ENCODE results near the gene TSHR. TPM values are rescaled to one million over a fixed set of nuclear protein-coding genes. Genes with fewer than 3 reads are reported as not detected.
A peak's percentile ranks its signal among the peaks of the same experiment; 100 is the strongest.
"Not testable (repeated sequence)": the region's sequence is repeated elsewhere in the genome, so short reads cannot be mapped to it uniquely, and the experiment has no call there.

Gene TSHR
- total RNA-seq, 1 donor from 2014 or later: under 0.01 TPM

DNA sequence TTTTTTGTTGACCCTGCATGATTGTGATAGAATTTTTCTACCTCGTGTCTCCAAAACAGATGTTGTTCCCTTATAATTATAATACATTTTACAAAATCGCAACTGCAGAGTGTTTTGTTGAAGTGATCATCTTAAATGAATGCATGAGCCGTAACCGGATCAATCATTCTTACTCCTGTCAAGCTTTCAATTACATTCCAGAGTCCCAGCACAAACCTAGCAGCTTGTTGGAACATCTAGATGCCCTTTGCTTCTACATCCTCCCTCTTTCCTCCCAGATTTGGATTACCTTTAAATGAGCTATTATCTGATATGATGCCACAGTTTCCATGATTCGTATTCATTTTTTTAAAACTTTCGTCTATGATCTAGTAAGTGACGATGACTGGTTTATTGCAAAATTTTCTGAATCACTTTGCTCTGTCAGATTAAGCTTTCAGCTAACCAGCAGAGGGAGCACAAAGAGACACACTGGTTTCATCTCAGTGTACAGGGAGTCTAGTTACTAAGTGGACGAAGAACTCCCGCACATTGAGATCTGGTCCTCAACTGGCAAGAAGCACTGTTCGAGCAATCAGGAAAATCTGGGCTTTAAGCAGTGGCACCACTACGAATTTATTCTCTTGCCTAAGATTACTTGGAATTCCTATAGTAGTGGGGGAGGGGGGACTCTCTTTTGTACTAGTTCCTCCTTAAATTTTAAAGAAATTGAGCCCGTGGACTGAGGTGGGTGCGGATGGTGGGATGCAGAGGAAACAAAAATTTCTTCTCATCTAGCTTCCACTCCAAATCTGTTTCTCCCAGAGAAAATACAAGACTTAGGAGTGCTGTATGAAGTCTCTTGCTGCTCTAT, 40.9 kb downstream of the TSHR start:
- DNase-seq: peak; percentile 10

DNA sequence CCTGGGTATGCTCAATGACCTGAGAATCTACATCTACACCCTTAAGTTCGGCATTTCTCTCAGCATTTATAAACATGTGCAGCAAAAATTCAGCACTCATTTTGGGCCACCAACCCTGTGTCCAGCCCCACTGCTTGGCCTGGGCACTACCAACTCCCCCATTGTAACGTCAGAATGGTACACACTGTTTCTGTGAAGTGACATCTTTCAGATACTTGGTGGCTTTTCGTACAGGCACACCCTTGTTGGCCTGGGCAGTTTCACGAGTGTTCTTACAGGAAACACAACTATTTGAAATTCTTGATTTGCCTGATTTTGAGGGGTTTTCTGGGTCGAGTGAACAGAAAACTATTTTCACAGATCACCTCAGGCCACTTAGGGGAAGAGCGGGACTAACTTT, 46.0 kb downstream of the TSHR start:
- DNase-seq: no peak

DNA sequence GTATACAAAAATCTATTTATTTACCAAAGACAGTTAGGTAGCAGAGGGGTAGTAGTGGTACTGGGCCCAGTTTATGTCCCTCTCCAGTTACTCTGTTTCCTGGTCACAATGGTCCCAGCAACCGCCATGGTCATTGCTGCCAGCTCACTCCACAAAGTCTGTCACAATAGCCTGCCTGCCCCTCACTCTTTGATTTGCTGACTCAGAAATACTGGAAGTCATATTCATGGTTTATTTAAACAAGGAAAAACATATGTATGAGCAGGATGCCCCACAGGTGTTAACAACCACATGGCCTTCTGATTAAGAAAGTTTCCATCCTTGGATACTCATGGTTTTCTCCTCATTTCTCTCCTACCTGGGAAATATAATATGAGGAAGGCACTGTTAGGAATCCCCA, 49.2 kb downstream of the TSHR start:
- no peak for DNase-seq

DNA sequence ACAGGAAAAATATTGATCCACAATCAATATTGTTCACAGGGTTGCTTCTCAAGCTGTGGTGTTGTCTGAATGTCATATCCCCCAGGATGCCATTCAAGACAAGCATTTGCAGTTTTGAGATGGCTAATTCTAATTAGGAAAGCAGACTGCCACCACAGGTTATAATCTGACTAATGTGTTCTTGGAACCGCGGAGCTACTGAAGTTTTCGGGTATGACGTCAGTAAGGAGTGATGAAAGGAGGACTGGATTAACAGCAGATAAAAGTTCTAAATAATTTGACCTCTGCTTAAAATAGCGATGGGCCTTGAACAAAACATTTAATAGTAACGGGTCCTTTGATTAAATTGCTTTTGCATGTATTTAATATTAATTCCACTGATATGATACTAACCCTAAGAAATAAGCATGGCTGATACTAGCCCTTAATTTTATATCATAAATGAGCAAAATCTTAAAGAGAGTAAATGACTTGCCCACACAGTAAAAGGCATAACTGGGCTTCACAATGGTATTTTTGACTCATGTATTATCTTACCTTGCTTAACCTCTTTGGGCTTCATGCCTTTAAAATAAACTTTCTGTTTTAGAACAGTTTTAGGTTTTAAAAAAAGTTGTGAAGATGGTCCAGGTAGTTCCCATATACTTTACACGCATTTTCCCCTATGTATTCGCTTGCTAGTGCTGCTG, 50.3 kb downstream of the TSHR start:
- no peak for DNase-seq

DNA sequence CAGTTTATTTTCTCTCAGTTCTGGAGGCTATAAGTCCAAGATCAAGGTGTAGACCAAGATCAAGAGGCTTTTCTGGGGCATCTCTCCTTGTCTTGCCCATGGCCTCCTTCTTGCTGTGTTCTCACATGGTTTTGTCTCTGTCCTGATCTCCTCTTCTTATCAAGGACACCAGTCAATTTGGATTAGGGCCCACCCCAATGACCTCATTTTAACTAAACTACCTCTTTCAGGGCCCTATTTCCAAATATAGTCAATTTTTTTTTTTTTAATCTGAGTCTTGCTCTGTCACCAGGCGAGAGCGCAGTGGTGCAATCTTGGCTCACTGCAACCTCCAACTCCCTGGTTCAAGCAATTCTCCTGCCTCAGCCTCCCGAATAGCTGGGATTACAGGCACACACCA, 50.8 kb downstream of the TSHR start:
- no peak for DNase-seq

DNA sequence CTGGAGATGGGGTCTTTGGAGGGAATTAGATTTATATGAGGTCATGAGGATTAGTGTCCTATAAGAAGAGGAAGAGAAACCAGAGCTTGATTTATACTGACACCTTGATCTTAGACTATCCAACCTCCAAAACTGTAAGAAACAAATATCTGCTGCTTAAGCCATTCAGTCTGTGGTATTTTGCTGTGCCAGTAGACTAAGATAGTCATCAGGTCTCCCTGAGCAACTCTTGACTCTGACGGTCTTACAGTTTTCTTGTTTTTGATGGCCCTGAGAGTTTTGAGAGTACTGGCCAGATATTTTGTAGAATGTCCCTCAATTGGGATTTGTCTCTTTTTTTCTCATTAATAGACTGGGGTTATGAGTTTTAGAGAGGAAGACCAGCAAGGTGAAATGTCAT, 51.7 kb downstream of the TSHR start:
- no peak for DNase-seq

DNA sequence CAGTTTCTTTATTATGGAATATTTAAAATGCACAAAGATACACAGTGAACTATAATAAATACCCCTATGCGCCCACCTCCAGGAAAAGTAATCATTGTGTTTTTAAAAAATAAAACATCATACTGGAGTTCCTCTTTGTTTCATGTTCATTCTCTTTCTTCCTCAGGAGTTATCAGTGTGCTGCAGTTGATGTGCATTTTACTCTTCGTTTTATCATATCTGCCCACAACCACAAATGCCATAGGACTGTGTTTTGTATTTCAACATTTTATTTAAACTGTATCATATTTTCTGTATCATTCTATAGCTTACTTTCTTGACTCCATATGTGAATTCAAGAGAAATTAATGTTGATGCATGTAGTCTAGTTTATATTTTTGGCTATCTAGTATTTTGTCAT, 53.9 kb downstream of the TSHR start:
- DNase-seq: no peak

DNA sequence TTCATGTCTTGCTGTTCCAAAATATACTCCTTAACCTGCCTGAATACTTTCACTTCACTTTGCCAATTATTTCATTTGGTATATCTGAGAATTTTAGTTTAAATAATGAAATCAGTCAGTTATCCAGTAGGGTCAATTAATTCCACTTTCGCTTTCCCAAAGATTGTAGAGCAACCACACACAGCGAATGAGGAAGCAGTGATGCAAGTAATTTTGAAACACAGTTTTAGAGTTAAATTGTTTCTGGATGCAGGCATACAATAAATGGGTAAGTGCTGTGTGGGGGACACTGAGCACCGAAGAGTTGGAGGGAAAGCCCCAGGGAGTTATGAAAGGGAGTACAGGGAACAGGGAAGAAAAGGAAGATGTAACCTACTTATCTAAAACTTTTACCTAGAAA, 62.8 kb downstream of the TSHR start:
- no peak for DNase-seq

DNA sequence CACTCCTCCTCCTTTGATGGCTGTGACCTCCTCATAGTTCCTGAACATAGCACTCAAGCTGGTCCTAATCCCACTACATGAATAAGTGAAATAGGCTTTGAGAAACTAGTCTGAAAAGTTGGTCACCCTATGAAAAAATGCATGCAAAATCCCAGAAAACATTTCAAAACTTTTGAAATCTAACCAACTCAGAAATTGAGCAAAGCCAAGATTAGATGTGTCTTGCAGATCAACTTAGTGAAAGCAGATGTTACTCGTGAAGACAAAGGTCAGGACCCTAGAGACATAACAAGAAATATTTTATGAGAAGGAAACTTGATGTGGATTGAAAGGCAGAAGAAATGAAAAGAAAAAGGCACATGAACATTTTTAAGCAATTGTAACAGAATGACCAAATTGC, 63.3 kb downstream of the TSHR start:
- DNase-seq: no peak

DNA sequence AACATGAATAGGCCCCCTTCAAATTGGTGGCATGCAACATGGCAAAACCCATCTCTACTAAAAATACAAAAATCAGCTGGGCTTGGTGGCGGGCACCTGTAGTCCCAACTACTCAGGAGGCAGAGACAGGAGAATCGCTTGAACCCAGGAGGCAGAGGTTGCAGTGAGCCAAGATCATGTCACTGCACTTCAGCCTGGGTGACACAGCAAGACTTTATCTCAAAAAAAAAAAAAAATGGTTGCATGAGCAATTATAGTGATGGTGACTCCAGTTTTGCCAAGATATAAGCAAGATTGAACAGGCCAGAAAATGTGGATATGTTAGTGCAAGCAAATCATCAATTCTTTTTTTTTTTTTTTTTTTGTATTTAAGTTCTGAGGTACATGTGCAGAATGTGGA, 63.7 kb downstream of the TSHR start:
- DNase-seq: not testable (repeated sequence)

DNA sequence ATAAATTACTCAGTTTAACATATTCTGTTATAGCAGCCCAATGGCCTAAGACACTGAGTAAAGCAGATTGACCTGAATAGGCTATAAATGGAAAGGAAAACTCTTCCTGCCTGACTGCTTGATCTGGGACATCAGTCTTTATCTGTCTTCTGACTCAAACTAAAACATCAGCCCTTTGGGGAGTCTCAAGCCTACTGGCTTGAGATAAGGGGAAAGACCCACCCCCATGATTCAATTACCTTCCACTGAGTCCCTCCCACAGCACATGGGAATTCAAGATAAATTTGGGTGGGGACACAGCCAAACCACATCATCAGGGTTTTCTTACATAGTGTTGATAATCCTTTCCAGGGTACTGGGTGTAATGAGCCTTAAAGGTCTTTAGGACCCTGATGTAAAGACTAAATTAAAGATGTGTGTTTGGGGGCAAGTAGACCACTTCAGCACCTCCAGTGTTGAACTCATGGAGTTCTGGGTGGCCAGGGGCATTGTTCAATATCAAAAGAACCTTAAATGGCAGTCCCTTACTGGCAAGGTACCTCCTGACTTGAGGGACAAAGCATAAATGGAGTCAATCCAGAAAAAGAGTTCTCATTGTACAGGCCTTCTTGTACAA, 67.8 kb downstream of the TSHR start:
- DNase-seq: no peak

DNA sequence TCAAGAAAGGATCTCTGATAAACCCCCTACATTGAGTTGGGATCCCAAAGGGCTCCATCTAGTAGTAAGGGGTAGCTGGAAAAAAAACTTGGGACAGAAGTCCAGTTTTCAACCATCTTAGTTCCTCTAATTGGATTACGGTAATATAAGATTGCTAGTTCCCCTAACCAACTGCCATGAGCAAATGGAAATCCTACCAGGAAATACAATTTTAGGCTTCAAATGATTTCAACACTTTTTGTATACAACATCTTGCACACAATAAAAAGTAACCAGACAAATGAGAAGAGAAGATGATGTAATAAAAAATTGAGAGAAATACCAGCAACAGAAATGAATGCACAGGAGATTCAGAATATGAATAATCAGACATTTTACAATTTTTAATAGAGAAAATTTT, 73.0 kb downstream of the TSHR start:
- no peak for DNase-seq

DNA sequence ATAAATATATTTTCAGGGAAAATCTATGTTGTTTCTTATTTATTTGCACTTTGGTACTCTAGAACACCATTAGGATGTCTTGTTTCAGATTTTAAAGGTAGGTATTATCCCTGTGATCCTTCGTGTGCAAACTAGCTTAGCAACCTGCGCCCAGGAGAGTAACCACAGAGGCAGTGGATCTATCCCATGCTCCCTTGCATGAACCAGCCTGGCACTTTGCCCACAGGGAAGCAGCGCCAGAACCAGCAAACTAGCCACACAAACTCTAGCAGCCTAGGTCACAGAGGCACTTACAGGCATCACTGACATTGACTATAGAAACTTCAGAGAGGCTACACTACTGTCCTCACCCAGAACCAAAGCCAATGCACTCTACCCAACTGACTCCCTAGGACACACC, 76.1 kb downstream of the TSHR start:
- DNase-seq: no peak

DNA sequence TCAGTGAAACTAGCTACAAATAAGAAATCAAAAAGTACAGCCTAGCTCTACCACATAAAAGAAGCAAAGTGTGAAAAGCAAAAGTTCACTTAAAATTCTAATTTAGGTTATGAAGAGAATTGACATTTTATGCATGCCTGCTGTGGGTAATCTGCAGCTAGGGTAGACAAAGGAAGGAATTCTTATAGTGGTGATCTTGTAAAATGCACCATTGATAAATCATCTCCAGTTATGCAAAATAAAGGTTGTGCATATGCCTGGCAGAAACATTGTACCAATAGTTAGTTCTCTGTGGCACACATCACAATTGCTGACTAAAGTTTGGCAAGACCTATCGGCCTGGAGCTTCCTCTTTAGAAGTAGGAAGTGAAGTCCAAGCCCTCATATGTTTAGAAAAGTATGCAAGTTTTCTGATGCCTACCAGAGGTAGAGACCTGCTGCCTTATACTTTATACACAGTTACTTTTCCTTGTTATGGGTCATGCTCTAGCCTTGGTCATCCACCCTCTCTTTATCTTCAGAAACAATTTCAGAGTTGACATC, 78.3 kb downstream of the TSHR start:
- no peak for DNase-seq

DNA sequence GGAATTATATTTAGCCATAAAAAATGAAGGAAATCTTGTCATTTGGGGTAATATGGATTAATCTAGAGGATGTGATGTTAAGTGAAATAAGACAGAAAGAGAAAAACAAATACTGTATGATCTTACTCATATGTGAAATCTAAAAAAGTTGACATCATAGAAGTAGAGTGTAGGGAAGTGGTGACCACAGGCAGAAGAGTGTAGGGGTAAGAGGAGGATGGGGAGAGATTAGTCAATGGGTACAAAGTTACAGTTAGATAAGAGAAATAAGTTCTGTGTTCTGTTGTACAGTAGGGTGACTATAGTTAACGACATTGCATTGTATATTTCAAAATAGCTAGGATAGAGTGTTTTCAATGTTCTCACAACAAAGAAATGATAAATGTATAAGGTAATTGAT, 87.0 kb downstream of the TSHR start:
- no peak for DNase-seq

DNA sequence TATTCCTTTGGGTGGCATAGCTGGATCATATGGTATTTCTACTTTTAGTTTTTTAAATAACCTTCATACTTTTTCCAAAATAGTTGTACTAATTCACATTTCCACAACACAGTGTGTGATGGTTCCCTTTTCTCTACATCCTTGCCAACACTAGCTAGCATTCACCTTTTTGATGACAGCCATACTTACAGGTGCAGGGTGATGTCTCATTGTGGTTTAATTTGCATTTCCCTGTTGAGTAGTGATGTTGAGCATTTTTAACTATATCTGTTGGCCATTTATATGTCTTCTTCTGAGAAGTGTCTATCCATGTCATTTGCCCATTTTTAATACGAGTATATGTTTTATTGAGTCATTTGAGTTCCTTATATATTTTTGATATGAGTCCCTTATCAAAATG, 96.1 kb downstream of the TSHR start:
- no peak for DNase-seq

DNA sequence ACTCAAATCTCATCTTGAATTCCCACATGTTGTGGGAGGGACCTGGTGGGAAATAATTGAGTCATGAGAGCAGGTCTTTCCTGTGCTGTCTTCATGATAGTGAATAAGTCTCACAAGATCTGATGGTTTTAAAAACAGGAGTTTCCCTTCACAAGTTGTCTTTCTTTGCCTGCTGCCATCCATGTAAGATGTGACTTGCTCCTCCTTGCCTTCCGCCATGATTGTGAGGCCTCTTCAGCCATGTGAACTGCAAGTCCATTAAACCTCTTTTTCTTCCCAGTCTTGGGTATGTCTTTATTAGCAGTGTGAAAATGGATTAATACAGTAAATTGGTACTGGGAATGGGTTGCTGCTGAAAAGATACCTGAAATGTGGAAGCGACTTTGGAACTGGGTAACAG, 98.6 kb downstream of the TSHR start:
- DNase-seq: not testable (repeated sequence)

DNA sequence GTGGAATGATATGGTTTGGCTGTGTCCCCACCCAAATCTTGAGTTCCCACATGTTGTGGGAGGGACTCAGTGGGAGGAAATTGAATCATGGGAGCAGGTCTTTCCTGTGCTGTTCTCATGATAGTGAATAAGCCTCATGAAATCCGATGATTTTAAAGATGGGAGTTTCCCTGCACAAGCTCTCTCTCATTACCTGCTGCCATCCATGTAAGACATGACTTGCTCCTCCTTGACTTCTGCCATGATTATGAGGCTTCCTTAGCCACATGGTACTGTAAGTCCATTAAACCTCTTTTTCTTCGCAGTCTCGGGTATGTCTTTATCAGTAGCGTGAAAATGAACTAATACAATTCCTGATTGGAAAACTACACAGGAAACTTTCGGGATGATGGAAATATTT, 100.5 kb downstream of the TSHR start:
- DNase-seq: no peak

DNA sequence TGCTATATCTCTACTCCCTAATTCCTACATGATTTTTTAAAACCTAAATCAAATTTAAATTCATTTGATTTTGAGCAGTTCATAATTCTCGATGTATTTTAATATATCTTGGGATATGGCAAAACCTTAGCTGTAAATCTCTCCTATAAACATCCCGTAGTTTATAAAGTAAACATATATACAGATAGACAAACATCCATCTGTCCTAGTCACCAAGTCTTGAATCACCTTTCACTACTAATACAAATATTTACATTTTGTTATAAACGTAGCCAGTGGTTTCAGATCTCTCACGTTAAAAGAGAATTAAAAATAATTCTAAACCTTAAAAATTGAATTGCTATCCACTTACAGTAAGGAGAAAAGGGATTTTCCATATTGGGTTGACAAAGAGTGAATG, 107.0 kb downstream of the TSHR start:
- no peak for DNase-seq

DNA sequence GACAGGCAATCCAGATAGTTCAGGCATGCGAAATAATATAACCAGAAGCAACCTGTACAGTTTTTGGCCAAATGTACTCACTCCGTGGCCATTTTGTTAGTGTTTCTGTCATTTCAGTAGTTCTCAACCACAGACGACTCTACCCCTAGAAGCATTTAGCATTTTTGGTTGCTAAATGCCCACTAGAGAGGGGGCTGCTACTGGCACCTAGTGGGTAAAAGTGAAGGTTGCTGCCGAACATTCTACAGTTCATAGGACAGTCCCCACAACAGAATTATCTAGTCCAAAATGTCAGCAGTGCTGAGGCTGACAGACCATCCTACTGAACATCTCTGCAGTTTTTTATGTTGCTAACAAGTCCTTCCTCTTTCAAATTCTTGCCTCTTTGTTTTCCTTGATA, 107.4 kb downstream of the TSHR start:
- no peak for DNase-seq

DNA sequence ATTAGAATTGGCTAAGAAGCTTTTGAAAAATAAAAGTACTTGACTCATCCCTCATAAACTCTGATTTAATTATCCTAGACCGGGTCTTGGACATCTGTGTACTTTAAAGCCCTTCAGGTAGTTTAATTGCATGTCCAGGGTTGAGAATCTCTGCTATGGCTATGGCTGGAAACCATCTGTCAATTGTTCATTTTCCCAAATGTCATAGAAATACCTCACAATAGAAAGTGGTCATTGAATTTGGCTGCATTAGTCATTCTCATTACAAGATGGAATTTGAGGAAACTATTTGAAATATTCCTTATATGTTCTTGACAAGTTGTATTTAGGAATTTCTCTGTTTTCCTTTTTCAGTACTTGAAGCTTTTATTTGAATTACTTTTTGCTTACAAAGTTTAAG, 111.3 kb downstream of the TSHR start:
- DNase-seq: no peak

DNA sequence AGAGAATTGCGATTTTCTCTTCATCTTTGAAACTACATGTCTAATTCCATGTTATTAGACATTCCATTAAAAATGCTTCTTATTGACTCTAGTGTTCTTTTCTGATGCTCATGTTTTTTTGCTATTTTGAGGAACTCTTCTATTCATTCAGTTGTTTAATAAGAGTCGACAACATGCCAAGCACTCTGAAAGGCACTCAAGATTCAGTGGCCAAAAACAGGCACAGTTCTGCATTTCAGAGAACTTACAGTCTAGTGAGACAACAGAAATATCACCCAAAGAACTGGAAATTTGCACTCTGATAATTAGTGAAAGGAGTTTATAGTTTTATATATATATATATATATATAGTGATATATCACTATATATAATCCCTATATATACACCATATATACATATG, 111.7 kb downstream of the TSHR start:
- no peak for DNase-seq

DNA sequence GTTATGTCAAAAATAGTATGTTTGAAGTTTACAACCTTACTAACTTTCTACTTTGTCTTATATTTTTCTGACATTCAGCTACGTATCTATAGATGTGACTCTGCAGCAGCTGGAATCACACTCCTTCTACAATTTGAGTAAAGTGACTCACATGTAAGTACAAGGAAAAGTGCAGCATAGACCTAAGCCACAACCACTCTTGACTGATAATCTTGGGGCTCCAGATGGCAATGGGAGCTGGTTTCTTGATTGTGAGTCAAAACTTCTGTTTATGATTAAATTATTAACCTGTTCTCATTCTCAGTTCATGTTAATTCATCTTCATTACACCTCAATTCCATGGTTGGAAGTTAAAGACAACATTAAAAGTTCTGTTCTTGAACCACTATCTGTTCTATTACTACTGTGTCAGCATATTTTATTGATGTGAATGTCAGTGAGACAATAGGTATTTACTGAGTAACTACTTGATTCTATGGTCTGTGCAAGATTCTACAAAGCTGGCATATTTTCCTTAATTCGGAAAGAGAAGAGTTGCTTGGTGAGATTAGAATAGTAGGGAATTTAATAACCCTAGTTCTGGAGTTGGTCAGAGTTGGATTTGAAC, 112.9 kb downstream of the TSHR start:
- no peak for DNase-seq
